ENCODE data around the gene MC2R.

Gene MC2R

DNA sequence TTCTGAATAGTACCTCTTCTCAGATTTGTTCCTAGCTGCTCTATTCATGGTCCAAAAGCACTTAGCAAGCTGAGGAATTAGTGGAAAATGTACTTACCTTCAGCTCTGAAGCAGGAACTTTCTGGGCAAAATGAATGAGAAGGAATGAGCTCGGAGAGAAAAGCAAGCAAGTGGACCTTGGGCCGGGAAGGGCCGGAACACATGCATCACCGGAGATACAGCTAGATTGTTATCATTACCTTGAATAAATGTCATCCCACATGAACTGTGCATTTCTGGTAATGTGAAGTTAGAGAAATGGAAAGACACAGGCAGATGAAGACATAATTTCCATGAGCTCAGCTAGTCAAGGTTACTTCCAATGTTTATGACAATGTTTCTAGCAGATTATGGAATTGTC, at the start of gene MC2R:
Gene MC2R, minus strand, starts transcription at position 146 of the 400 bp plus-strand sequence. CDS start 30,018 bp downstream, outside the sequence.
- no peak for DNase-seq

DNA sequence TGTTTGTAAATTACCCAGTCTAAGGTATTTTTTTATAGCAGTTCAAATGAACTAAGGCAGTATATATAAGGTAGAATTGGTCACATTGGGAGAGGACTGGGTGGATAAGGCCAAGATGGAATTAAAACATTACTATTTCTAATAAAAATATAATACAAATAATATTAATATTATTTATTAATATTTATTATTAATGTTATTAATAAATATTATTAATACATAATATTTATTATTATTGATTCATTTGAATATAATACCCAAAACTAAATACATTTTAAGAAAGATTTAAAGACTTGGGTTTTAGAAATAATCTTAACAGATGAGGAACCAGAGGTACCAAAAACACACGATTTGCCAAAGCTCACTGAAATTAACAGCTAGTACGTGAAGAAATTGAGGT, 30.5 kb upstream of the MC2R start:
- DNase-seq = no peak

DNA sequence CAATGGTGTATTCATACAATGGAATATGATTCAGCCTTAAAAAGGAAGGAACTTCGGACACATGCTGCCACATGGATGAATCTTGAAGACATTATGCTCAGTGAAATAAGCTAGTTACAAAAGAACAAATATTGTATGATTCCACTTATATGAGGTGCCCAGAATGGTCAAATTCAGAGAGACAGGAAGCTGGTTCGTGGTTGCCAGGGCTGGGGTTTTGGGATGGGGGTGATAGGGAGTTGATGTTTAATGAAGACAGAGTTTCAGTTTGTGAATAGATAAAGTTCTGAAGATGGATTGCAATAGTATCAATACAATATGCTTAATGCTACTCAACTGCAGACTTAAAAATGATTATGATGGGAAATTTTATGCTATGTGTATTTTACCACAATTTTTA, 28.0 kb upstream of the MC2R start:
- DNase-seq = no peak

DNA sequence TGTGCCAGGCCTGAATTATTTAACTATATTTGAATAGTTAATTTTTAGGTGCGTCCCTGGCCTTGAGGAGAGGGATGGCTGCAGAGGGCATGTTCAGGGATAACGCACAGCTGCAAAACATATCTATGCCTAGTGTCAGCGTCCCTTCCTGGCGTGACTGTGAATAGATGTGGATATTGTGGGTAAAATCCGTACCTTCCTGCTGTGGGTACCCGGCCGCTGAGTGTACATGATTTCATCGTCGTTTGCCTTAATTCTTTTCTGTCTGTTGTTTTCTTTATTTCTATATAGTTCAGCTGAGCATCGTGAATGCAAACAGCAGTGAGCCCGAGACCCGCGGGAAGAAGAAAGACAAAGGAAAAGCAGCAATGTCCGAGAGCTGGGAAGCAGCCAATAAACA, 25.0 kb upstream of the MC2R start:
- no peak for DNase-seq

DNA sequence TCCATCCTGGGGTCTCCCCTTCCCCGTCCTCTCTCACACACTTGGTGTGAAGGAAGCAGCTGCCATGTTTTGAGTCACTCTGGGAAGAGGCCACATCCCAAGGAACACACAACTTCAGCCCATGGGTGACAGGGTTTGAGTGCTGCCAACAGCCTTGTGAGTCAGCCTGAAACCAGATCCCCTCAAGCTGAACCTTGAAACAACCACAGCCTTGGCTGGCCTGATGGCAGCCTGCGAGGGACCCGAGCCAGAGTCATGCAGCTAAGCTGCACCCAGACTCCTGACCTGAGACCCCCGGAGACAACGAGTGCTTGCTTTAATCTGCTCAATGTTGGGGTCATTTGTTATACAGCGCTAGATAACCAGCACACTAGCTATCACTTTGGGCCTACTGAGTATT, 19.3 kb upstream of the MC2R start:
- DNase-seq = no peak

DNA sequence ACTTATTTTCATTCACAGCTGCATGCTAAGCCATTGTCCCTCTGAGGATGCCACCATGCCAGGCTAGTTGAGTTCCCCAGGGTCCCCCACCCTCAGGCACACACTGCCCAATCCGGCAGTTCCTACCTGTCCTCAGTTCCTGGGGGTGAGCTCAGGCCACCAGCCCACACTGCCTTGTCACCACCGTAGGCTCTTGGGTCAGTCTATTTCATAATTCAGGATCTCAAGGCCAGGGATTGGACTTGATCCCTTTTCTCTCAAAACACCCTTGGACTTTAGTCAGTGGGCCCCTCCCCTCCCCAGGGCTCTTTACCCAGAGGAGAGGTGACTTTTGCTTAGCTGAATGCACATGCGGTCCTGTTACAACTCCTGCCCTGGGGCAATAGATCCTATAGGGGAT, 18.7 kb upstream of the MC2R start:
- DNase-seq = no peak

DNA sequence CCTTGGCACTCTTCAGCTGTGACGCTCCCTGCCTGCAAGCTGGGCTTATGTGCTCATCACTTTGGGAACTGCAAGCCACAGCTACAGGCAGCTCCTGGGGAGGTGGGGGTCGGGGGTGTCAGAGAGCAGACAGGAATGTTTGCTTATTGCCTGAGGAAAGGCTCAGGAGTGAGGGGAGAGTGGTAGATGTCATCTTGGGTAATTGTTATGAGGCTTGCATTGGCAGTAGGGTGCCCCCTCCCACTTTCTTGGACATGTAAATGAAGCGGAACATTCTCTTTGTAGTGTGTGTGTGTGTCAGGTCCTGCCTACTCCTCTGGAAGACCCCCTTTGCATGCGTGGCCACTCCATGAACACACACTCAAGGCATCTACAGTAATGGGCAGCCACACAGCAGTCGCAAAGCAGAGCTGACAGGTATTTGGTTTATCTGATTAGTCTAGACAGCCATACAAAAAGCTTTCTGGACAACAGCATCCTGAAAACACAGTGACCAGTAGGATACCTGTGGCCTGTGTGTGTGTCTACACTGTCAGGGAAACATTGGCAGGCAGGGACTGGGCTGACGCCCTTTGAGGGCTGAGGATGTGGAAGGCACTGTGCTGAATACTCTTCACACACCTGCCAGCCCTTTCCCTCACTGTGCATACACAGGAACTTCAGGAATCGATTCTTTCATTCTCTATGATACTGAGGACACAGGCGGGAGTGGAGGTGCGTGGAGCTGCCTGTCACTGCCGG, 17.1 kb upstream of the MC2R start:
- DNase-seq = no peak

DNA sequence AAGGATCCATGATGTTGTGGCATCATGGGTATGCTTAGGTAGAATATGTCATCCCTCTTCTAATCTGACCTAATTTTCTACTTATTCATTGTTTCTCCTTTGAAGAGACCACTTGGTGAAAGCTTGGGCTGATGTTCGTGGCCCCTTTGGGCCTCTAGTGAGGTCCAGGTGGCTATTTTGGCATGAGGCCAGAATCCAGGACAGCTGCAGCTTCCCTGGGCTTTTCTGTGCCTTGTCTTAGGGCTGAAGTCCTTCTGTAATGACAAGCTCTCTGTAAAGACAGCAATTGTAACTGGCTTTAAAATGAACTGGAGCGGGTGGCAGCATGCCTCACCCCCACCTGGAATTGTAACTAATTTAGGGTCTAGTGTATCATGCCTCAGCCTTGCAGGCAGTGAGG, 15.6 kb upstream of the MC2R start:
- DNase-seq = no peak

DNA sequence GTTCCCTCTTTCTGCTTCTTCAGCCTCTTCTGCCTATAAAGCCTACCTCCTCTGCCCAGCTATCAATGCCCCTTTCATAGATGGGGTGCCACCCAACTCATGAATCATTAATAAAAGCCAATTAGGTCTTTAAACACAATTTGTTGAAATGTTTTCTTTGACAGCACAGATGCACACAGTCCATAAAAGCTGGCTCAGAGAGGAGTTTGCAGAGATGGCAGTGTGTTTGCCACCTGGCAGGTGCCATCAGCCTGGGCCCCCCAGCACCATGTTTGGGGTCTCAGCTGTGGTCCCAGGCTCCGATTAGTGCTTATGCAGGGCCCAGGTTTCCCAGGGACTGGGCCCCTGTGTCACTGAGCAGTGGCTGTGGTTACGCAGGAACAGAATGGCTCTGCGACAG, 7.9 kb upstream of the MC2R start:
- DNase-seq = no peak

DNA sequence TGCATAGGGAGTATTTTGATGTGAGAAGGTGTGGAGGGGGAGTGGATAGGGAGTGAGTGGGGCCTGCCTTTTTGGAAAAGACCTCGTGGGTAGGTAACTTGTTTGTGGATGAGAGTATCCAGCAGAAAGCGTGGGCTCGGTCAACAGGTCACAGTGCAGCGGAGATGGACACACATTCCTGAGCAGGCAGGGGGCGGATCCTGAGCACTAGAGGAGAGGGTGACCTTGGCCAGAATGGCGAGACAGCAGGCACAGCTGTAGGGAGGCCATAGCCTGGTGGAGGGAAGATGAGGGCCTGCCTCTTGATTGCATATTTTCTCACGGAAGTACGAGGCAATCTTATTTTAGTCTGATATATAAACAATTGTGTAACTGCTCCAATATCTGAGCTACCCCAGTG, 3.6 kb upstream of the MC2R start:
- DNase-seq = no peak

DNA sequence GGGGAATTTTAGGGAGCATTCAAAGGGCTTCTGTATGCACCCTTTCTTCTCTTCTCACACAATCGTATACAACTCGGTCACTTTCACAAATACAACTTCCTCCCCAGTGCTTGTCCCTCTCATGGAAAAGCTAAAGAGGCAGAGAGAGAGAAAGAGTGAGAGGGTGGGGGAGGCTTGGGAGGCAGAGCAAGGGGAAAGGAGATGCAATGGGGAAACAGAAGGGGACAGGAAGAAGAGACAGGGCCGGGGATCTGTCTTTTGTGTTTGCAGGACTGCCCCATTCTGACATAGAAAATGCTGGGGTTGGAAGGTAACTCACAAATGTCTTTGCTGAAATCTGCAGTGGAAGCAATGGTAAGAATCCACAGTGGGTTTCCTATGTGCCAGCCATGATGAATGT, 2.1 kb upstream of the MC2R start:
- DNase-seq = no peak

DNA sequence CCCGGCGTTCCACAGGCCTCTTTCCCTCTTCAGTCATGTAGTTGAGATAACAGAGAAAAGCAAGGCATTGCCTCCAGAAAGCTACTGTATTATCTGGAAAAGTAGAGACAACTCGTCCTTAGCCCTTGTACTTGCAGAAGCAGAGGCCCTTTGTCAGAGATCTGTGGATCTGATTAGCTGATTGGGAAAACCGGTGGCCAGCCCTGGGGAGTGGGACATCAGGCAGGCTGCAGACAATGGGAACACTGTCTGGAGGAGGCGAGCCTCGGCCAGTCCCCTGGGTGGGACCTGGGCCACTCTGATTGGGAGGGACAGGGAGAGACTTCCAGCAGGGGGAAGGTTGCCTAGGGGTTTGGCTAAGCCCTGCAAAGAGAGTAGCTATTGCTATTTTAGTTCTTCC, 1.2 kb upstream of the MC2R start:
- no peak for DNase-seq

DNA sequence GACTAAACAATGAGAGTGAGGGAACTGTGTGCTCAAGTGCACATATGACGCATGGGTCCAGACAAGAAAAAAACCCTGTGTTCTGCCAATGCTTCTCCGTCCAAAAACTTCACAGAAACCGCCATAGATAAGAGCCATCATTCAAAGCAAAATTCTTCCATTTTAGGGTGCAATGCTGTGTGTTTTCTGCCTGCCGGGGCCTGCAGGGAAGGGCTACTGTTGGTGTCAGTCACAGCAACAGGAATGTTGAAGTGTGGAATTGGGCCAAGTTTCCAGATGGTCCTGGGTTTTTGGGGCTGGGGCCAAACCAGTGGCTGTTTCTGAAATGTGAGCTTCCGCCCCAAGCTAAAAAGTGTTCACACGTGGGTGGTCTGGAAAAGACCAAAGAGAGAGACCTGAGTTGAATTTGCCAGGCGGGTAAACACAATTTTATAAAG, 677 bp upstream of the MC2R start:
- no peak for DNase-seq

DNA sequence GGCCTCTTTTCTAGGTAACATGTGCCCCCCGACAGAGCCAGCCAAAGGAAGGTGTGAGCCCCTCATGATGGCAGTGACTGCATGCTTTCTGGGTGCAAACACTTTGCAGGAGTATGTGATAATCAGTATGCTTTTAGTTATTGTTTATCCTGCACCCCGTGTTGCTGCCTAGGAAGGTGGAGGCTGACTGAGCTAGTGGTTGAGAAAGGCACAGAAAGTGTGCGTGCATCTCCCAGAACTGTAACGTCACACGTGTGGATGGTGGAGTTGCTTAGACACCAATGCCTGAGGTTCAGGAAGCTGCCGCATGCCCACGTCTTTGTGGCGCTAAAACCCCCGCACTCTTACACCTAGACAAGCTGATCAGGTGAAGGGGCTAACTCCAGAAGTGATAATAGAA, 580 bp downstream of the MC2R start:
- DNase-seq = no peak

DNA sequence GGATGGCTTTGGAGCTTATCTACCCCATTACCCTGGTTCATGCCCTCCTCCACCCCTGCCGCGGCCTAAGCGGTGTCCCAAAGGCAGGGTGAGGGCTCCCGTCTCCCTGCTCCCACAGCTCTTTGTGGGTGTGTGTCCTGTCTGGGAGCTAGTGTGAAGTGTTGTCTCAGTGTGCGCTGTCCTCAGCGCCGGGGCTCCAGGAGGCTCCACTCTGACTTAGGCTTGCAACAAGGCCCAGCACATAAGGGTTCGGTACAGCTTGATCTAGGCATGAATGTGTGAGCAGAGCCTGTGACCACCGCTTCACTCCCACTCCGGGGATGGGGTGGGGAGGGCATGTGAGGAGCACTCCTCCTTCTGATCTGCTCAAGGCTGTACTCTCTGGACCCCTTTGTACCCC, 1.2 kb downstream of the MC2R start:
- DNase-seq = no peak

DNA sequence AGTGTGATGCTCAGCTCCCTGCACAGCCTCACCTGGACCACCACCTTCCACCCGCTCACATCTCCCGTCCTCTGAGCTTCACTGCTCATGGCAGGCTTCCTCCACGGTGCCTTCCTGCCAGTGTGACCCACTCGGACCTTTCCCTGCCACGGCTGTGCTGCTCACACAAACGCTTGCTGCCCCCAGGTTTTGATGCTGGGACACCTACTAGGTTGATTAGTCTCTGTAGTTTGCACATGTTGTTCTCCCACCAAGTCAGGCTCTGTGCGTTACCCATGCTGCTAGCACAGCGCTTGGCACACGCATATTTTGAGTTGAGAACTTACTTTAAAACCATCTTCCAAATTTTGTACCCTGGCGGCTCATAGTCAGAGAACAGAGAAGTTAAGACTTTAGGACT, 2.1 kb downstream of the MC2R start:
- no peak for DNase-seq

DNA sequence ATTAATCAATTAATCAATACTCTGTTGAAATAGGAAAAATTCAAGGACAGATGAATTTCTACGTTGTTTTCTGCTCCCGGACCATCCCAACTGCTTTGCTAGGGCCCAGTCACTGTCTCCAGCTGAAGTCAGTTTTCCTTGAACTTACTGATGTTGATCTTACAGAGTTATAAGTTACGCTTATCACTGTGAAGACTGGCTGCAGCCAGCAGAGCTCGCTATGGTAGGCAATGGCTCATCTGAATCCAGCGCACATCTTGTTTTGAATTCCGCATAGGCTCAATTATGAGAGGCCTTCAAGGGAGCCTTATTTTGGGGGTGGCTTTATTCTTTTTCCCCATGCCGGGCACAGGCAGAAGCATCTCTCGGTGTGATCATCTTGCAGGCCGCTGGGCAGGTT, 2.7 kb downstream of the MC2R start:
- no peak for DNase-seq

DNA sequence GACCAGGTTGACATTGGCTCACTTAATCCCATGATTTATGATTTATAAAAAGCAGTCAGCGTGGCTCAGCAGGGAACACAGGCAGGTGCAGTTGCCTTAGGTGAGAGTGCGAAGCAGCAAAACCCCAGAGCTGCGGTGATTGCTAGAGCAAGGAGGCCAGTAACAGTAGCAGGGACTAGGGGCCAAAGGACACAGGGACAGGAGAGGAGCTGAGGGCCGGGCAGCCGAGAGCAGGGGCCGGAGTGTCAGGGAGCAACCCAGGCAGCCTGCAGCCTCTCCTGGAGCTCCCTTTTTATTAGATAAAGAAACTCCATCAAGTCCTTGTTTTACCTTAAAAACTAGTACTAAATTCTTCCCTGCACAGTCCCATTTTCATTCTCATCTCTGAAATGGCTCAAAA, 4.3 kb downstream of the MC2R start:
- no peak for DNase-seq

DNA sequence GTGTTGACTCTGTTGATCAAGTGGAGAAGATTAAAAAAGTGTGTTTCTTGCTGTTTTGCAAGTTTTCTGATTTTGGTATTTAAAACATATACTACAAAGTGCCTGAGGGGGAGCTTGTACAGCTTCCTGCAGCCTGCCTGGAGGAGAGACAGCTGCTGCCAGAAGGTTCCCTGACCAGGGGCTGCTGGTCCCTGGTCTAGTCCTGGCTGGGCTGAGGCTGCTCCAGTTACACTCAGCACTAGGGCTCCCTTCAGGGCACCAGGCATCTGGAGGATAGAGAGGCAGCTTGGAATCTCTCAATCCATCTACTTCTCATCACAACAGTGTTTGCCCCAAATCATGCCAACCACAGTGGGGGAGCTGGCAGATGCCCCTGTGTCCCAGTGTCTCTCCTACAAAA, 4.8 kb downstream of the MC2R start:
- no peak for DNase-seq

DNA sequence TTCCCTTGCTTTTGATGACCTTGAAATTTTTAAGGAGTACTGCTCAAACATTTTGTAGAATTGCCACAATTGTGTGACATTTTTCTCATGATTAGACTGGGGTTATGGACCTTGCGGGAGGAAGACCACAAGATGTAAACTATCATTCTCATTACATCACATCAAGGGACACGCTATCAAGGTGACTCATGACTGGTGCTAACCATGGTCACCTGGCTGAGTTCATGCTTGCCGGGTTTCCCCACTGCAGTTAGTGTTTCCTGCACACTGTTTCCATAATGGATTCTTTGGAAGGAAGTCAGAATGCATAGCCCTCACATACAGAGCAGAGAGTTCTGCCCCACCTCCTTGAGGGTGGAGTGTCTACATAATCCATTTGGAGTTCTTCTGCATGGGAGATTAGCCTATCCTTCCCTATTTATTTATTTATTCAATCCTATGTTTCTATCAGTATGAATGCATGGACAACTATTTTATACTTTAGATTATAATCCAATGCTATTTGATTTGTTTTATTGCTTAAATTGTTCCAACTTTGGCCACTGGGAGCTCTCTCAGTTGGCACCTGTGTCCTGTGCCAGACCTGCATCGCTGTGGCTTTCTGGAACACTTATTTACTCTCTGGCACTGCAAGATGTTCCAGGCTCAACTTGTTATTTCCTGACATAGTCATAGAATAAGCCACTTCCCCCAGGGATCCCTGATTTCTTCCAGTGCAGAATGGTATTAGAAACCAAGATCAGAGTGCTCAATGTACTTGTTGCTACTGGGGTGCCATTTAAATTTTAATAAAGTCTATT, 6.0 kb downstream of the MC2R start:
- DNase-seq = no peak

DNA sequence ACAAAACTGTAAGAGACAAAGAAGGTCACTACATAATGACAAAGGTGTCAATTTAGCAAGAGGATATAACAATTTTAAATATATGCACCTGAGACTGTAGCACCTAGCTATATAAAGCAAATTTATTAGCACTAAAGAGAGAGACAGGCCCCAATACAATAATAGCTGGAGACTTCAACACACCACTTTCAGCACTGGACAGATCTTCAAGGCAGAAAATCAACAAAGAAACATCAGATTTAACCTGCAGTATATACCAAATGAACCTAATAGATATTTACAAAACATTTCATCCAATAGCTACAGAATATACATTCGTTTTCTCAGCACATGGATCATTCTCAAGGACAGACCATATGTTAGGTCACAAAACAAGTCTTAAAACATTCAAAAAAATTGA, 14.7 kb downstream of the MC2R start:
- no peak for DNase-seq

DNA sequence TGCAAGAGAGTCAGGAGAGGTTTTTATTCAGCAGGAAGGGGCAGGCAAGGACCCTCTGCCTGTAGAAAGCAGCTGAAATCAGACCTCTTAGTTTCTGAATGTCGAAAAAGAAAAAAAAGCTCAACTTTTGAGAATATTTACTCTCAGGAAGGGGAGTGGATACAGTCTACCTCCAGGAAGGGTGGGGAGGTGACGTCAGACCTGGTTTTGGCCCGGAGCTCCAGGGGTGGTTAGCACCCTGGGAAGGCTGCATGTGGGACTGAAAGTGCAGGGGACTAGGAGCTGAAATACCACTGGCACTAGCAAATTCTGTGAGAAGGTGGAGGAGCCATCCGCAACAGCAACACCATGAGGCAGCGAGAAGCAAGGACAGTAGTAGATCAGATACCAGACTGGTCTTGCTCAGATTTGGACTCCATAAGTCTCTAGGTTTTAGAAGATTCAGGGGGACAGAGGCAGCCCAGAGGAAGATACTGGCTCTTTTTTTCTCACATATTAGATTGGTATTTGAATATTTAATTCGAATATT, 19.8 kb downstream of the MC2R start:
- no peak for DNase-seq

DNA sequence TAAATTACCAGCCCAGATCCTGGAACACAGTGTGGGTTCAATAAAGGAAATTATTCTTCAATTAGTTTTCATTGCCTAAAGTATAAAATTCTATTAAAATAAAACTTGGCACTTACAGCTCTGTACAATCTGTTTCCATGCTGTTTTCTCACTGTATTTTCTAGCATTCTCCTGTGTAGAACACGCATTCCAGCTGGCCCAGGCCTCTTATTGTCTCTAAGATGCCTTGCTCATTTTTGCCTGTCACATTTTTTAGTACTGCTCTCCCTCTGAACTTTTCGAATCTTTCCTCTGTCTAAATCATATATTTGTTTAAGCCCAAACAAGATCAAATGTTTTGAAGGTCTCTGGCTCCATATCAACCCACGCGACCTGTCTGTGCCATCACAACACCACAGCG, 20.8 kb downstream of the MC2R start:
- no peak for DNase-seq

DNA sequence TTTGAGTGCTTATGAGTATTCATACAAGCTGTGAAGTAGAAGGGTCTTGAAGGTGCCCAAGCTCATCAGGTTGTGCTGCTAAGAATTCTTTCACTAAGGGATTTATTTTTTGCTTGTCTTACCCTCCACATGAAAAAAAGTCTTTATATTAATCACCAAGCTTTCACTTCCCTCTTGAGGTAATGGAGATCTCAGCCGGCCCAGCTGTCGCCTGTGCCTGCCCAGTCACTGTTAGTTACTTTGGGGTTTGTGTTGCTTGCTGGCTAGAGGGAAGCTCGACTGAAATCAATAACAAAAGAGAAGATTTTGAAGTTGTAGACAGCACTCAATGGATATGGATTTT, 21.9 kb downstream of the MC2R start:
- no peak for DNase-seq

DNA sequence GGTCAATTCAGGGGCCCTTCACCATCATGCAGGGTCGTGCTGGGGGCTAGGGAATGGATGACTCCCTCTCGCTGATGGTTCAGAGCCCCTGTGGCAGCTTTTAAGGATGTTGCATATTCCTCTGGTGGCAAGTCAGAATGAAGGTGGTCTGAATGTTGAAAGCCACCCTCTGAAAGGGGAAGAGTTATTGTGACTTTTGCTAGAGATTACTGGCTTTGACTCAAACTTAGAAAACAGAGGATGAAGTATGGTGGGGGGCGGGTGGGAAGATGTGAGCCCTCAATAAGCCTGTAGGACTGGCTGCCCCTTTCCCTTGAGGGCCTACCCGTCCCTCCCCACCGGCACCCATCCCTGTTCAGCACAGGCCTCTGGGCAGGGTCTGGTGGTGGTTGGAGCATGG, 23.2 kb downstream of the MC2R start:
- no peak for DNase-seq

All from SHP77 treated with DMSO at 0.1 percent for 48 hours (cell line).